AG09309 (cell line): ENCODE results near the gene TFAP2C.

Source experiments
- DNase-seq: peaks from one replicate; pipeline ENCODE4 v3.0.0-alpha.2; 2010; ENCODE audit warnings: low read depth
- H3K4me3 ChIP-seq: 2 replicates; pipeline ENCODE4 v1.5.1; 2011; ENCODE audit warnings: mild to moderate bottlenecking, low read depth, low read length, moderate library complexity; ENCODE audit not compliant: control insufficient read depth
- TF ChIP-seq, protein P1 (sequence below): IDR thresholded peaks from 2 replicates; pipeline ENCODE4 v1.5.1; 2011; ENCODE audit warnings: mild to moderate bottlenecking, low read depth, low read length, inconsistent platforms; ENCODE audit not compliant: insufficient read depth, control insufficient read depth; ENCODE audit errors: missing control alignments

Gene TFAP2C

DNA sequence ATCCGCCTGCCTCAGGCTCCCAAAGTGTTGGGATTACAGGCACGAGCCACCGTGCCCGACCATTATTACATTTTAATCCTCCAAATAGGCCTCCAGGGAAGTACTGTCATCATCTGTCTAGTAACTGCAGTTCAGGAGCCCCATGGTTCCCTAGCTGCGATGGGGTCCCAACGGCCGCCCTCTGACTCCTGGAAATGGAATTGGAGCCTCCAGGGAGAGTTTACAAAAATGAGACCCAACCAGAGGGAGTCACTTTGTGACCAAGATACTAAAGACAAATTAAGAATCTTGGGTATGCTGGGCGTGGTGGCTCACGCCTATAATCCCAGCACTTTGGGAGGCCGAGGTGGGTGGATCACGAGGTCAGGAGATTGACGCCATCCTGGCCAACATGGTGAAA is 36.7 kb downstream of the TFAP2C start:
- TF ChIP-seq, protein P1, sequence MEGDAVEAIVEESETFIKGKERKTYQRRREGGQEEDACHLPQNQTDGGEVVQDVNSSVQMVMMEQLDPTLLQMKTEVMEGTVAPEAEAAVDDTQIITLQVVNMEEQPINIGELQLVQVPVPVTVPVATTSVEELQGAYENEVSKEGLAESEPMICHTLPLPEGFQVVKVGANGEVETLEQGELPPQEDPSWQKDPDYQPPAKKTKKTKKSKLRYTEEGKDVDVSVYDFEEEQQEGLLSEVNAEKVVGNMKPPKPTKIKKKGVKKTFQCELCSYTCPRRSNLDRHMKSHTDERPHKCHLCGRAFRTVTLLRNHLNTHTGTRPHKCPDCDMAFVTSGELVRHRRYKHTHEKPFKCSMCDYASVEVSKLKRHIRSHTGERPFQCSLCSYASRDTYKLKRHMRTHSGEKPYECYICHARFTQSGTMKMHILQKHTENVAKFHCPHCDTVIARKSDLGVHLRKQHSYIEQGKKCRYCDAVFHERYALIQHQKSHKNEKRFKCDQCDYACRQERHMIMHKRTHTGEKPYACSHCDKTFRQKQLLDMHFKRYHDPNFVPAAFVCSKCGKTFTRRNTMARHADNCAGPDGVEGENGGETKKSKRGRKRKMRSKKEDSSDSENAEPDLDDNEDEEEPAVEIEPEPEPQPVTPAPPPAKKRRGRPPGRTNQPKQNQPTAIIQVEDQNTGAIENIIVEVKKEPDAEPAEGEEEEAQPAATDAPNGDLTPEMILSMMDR, result no peak
- no peak for DNase-seq
- H3K4me3 ChIP-seq, result no peak overlapping the region

GRCh38 chr20:56673450-56673849 is 44.3 kb downstream of the TFAP2C start:
- TF ChIP-seq, protein P1, result no peak
- no peak overlapping the region for H3K4me3 ChIP-seq

GRCh38 chr20:56676001-56676400 is 46.9 kb downstream of the TFAP2C start:
- TF ChIP-seq, protein P1, result no peak
- no peak overlapping the region for H3K4me3 ChIP-seq
- no peak for DNase-seq

More at GRCh38 chr20:56673450-56673849, 44.3 kb downstream of the TFAP2C start:
- DNase-seq, result no peak

GRCh38 chr20:56676679-56677078 is 47.6 kb downstream of the TFAP2C start:
- DNase-seq, result no peak
- TF ChIP-seq, protein P1, result no peak
- no peak overlapping the region for H3K4me3 ChIP-seq

GRCh38 chr20:56683077-56683865 is 54.2 kb downstream of the TFAP2C start:
- TF ChIP-seq, protein P1, result no peak
- no peak overlapping the region for H3K4me3 ChIP-seq
- DNase-seq, result no peak

- DNase-seq, result no peak
- no peak overlapping the region for H3K4me3 ChIP-seq
- TF ChIP-seq, protein P1, result no peak
Observed at GRCh38 chr20:56685879-56686278, 56.8 kb downstream of the TFAP2C start.
